Measurements from ENCODE around the gene DNAJC5. TPM values are rescaled to one million over a fixed set of nuclear protein-coding genes. Genes with fewer than 3 reads are reported as not detected.

The DNAJC5 gene
- total and polyA plus RNA-seq, 2 donors (not counting 3 experiments of a cell fraction or from before 2014, with no cell fraction given), result 44.7 to 60.3 TPM

DNA sequence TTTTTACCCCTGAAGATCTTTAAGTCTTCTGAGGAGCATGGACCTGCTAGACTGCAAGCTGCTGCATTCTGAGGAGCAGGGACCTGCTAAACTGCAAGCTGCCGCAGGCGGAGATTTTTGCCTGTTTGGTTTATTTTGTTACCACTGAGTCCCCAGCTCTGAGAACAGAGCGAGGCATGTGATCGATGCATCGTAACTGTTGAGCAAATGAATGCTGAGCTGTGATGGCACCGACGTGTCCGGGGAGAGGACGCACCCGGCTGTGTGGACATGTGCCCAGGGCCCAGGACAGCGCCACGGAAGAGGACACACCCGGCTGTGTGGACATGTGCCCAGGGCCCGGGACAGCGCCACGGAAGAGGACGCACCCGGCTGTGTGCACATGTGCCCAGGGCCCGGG is 24.2 kb downstream of the DNAJC5 start:
- H3K9me1 ChIP-seq (replicated peaks; ENCODE audit: control insufficient read depth, extremely low read depth, insufficient read depth, low read length), result no peaks in the 10 kb centered on the region
- peaks cover 79% of the 10 kb centered on the region for H3K79me2 ChIP-seq (ENCODE audit: control insufficient read depth, insufficient read depth, low read length)
- no peak for FAIRE-seq
- H3K4me3 ChIP-seq (replicated peaks in 1 of 3; ENCODE audit: insufficient read depth in 1 of 3, low read depth in 1 of 3, low read length in 3 of 3), result no peak overlapping the region
- peaks cover 0 to 9% of the 10 kb centered on the region in 2 experiments for H3K36me3 ChIP-seq (ENCODE audit: control insufficient read depth in 2 of 2, extremely low read depth in 1 of 2, insufficient read depth in 2 of 2, low read length in 2 of 2)
- intact Hi-C loops (cut with micrococcal nuclease), result no loop called here
- no peak overlapping the region for H3K4me2 ChIP-seq (ENCODE audit: insufficient read depth, low read length)
- no peaks in the 10 kb centered on the region for H3K9me3 ChIP-seq (replicated peaks; ENCODE audit: control insufficient read depth, insufficient read depth, low read length)
- no peak overlapping the region for H3K9ac ChIP-seq (replicated peaks; ENCODE audit: extremely low read depth, insufficient read depth, low read length)
- BruUV-seq (replicated peaks), result no TSS peak
- dilution Hi-C loops (cut with MboI; ENCODE audit: extremely low pct_ligation_motif_present, low sequenced_read_pairs), result no loop called here
- ChIA-PET CTCF (interaction anchor here (1.1 kb wide), 1 partner anchor 13 kb away, joined by 3 read pairs; no protein-coding TSS in a partner anchor), POLR2A (no interaction called here)
- H2AFZ ChIP-seq (ENCODE audit: low read depth, low read length), result no peak overlapping the region
- H4K20me1 ChIP-seq (replicated peaks; ENCODE audit: control insufficient read depth, extremely low read depth, insufficient read depth, low read length), result peaks cover 1% of the 10 kb centered on the region
- TF ChIP-seq, protein P1, sequence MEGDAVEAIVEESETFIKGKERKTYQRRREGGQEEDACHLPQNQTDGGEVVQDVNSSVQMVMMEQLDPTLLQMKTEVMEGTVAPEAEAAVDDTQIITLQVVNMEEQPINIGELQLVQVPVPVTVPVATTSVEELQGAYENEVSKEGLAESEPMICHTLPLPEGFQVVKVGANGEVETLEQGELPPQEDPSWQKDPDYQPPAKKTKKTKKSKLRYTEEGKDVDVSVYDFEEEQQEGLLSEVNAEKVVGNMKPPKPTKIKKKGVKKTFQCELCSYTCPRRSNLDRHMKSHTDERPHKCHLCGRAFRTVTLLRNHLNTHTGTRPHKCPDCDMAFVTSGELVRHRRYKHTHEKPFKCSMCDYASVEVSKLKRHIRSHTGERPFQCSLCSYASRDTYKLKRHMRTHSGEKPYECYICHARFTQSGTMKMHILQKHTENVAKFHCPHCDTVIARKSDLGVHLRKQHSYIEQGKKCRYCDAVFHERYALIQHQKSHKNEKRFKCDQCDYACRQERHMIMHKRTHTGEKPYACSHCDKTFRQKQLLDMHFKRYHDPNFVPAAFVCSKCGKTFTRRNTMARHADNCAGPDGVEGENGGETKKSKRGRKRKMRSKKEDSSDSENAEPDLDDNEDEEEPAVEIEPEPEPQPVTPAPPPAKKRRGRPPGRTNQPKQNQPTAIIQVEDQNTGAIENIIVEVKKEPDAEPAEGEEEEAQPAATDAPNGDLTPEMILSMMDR (IDR thresholded peaks at IDR 0.05; ENCODE audit: extremely low read depth in 1 of 2, insufficient read depth in 1 of 2, low read depth in 1 of 2, low read length in 2 of 2), result no peak
- TF ChIP-seq POLR2AphosphoS5 (IDR thresholded peaks at IDR 0.05; ENCODE audit: insufficient read depth, low read depth, low read length) (no peak), EZH2 (IDR thresholded peaks at IDR 0.05; ENCODE audit: borderline replicate concordance, low read depth, low read length, severe bottlenecking) (no peak), GATA2 (IDR thresholded peaks at IDR 0.05; ENCODE audit: insufficient read depth, insufficient read length, low read depth, low read length) (no peak), MAX (IDR thresholded peaks at IDR 0.05; ENCODE audit: insufficient read depth, insufficient read length) (no peak), JUN (IDR thresholded peaks at IDR 0.05; ENCODE audit: borderline replicate concordance, insufficient read depth, insufficient read length, low read depth) (no peak), MYC (IDR thresholded peaks at IDR 0.05; ENCODE audit: low read depth, low read length) (no peak), POLR2A (IDR thresholded peaks at IDR 0.05; ENCODE audit: low read depth, low read length) (no peak), FOS (IDR thresholded peaks at IDR 0.05; ENCODE audit: borderline replicate concordance, insufficient read depth, low read length) (no peak)
- no peak overlapping the region for H3K27ac ChIP-seq (ENCODE audit: insufficient read depth, low read depth, low read length)
- no peaks in the 10 kb centered on the region for H3K4me1 ChIP-seq (ENCODE audit: control insufficient read depth, extremely low read depth, insufficient read depth, low read length)
- H3K27me3 ChIP-seq (ENCODE audit: control insufficient read depth in 2 of 2, insufficient read depth in 2 of 2, low read length in 2 of 2), result no peaks in the 10 kb centered on the region
- DNase-seq (ENCODE audit: low read depth, low spot score), result no peak
